Vein endothelial cell (primary cell): ENCODE data around the gene RXFP2. TPM values are rescaled to one million over a fixed set of nuclear protein-coding genes. Genes with fewer than 3 reads are reported as not detected.

ENCODE experiments used
- total RNA-seq: library from RNA; depleted of rRNA; stranded (reverse); fragments of >200 nt; gene quantifications from 2 replicates; pipeline ENCODE4 v1.2.3, GENCODE V29; 2012

The RXFP2 gene
- not detected in 2 replicates for total RNA-seq

GRCh38 chr13:31739226-31739625 is at the start of gene RXFP2:
TSS of gene RXFP2 (plus strand) at chr13:31739526. CDS start at chr13:31739613, 87 bp downstream.

